NCI-H2029 (cell line): ENCODE measurements around the gene MORN1.

Source experiments
- DNase-seq: peaks from one replicate; lab custom pipeline; 2025; lab: John Stamatoyannopoulos, UW

Gene MORN1

DNA sequence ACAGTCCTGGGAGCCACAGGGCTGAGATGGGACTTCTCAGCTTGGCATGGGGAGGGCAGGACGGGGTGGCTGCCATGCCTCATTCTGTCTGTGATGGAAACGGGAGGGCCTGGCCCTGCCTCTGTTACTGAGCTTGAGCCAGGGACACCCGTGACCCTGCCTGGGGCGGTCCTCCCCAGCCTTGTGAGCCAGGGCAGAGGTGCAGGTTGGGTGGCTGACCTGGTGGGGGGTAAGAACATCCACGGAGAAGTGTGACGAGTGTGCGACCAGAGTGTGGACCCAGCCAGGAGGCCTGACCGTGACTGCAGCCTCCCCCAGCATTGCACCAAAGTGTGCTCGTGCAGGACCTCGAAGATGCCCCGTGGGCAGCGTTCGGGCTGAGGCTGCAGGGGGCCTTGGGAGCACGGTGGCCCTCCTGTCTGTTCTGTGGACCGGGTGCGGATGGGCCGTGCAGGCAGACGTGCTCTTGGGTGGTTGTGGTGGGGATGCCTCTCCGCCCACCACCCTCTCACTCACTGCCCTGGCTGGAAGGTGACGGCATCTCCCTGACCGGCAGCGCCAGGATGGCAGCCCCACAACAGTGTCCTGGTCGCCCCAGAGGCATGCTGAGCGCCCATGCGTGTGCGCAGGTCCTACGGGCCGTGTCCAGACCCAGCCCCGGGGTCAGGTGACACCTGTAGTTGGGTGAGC lies 117.8 kb downstream of the MORN1 start:
- no peak for DNase-seq

DNA sequence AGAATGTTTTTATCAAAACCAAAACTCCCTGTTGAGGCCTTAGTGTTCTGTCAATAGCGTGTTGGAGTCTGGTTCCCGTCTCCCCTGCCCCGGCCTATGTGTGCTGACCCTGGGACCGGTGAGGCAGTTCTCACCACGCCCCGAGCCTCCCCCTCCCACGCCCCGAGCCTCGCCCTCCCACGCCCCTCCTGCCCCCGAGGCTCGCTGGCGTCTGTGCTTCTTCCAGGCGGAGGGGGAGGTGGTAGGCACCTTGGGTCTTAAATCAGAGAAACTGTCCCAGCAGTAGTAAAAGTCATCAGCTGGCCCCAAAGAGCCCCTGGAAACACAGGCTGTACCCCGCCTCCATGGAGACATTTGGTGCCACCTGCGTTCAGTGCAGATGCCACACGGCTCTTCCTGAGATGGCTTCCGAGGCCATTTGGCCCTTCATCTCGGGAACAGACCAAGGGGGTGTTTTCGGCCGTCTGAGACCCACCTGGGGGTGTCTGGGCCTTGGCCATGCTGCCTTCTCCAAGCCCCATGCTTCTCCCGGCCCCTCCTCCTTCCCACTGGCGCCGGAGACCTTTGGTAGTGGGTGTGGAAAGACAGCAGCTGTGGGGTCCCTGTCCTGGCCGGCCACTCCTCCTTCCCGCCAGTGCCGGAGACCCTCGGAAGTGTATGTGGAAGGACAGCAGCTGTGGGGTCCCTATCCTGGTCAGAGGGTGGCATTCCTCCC lies 118.5 kb downstream of the MORN1 start:
- no peak for DNase-seq

DNA sequence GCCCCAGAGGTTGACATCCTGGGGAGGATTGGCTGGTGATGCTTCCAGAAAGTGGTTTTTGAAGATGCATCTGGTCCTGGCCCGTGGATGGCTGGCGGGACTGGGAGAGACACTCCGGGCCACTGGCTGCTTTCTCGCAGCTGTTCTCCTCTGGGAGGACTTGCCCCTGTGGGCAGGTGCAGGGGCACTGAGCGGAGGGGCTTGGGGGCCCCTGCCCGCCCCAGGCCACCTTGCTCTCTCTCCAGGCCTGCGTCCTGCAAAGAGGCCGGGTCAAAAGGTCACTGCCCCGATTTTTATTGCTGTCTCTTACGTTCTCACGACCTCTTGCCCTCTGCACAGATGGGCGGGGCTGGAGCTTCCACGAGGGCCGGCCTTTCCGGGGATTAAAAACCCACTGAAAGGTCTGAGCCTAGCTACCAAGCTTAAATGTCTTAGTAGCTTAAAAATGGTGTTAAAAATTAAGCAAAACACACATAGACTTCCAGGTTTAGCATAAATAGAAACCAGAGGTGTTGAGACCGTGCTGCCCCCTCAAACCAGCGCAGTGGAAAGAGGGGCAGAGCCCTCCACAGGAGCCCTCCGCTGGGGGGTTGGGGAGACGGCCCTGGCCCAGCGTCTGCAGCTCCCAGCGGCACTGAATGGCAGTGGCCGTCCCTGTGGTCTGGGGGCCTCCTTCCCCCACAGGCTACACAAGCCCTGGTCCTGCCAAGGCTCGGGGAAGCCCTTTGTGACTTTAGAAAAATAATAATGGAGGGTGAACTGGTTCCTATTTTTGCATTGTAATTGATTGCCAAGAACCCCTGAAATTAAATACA lies 119.3 kb downstream of the MORN1 start:
- no peak for DNase-seq
